Astrocyte of the spinal cord (primary cell): ENCODE measurements around the gene ZNF217.
"Not testable (repeated sequence)": the region's sequence is repeated elsewhere in the genome, so short reads cannot be mapped to it uniquely, and the experiment has no call there.

ENCODE experiments used
- DNase-seq: peaks from one replicate; pipeline ENCODE4 v3.0.0; 2011; ENCODE audit warnings: low read depth, low spot score
- H3K4me3 ChIP-seq: 2 replicates; pipeline ENCODE4 v1.5.1; 2011; ENCODE audit warnings: low read depth, mild to moderate bottlenecking, low read length, moderate library complexity
- CTCF ChIP-seq: IDR thresholded peaks from 2 replicates; pipeline ENCODE4 v1.5.1; 2012; ENCODE audit warnings: low read depth, mild to moderate bottlenecking, low read length, inconsistent platforms
- in situ Hi-C: cut with HindIII; loops from 2 replicates; pipeline ENCODE4 v1.10.0; 2017; ENCODE audit warnings: low sequenced_read_pairs

The ZNF217 gene

GRCh38 chr20:53636540-53637097 is 43.0 kb upstream of the ZNF217 start:
- no peak overlapping the region for H3K4me3 ChIP-seq
- no peak for TF ChIP-seq CTCF
- in situ Hi-C loops, result no loop called here
- no peak for DNase-seq

DNA sequence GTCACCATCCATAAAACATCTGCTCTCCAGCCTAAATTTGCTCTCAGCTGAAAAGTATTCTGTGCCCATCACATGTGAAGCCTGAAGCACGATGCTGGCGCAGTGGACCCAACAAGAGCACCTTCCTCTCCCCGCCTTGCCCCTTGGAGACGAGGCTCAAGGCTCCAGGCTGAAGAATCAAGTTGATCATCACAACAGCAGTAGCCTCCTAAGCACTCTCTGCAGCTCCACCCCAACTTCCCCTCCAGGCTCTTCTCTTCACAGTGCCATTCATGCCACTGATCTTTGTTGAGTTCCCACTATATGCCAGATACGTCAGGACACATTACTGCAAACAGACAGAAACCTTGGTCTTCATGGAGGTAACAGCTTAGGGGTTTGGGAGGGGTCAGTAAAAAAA is 41.6 kb upstream of the ZNF217 start:
- in situ Hi-C loops, result no loop called here
- no peak for DNase-seq
- no peak overlapping the region for H3K4me3 ChIP-seq
- no peak for TF ChIP-seq CTCF

- H3K4me3 ChIP-seq, result no peak overlapping the region
- no peak for DNase-seq
- in situ Hi-C loops, result no loop called here
- no peak for TF ChIP-seq CTCF
Measured at GRCh38 chr20:53631909-53632662, 38.4 kb upstream of the ZNF217 start.

GRCh38 chr20:53629436-53629835 is 35.8 kb upstream of the ZNF217 start:
- DNase-seq, result no peak
- in situ Hi-C loops, result no loop called here
- no peak for TF ChIP-seq CTCF
- no peak overlapping the region for H3K4me3 ChIP-seq

- in situ Hi-C loops, DNase-seq, H3K4me3 ChIP-seq: not testable (repeated sequence)
Measured at GRCh38 chr20:53628758-53629157, 35.1 kb upstream of the ZNF217 start.

DNA sequence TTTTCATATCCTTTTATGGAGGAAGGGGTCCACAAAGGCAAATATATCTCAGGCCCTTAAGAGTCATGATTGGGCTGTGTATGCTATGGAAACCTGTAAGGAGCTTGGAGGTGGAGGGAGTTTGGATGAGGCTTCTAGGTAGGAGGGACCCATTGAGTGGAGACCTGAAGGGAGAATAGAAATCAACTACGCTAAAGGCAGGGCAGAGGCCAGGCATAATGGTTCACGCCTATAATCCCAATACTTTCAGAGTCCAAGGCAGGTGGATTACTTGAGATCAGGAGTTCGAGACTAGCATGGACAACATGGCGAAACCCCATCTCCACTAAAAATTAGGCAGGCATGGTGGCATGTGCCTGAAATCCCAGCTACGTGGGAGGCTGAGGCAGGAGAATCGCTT is 34.4 kb upstream of the ZNF217 start:
- DNase-seq, result no peak
- no peak for TF ChIP-seq CTCF
- in situ Hi-C loops, result no loop called here
- H3K4me3 ChIP-seq, result no peak overlapping the region

DNA sequence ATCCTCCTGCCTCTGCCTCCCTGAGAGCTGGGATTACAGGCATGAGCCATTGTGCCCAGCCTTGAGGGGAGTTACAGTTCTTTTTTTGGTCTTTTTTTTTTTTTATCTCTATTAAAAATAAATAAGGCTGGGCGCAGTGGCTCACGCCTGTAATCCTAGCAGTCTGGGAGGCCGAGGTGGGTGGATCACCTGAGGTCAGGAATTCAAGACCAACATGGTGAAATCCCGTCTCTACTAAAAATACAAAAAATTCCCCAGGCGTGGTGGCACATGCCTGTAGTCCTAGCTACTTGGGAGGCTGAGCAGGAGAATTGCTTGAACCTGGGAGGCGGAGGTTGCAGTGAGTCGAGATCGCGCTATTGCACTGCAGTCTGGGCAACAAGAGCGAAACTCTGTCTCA is 33.4 kb upstream of the ZNF217 start:
- H3K4me3 ChIP-seq, in situ Hi-C loops, DNase-seq: not testable (repeated sequence)

GRCh38 chr20:53626584-53626983 is 32.9 kb upstream of the ZNF217 start:
- no peak for TF ChIP-seq CTCF
- no peak for DNase-seq
- no peak overlapping the region for H3K4me3 ChIP-seq
- in situ Hi-C loops, result no loop called here
